ENCODE results near the gene SLC12A1.

DNA sequence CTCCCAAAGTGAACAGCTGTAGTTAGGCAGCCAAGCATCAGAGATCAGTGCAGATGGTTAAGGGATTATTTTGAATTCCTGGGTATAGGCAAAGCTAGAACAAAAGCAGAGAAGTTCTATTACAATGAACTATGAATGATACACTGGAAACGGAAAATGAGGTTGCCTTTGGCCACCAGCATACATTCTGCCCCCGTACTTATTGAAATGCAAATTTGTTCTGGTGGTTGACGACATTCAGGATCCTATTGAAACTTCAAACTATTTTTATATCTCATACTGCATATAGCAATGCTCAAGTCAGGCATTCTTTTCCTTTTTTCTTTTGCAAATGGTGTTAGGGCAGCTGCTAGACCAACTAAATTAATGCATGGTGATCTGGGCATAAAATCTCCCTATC is 61.7 kb downstream of the SLC12A1 start:
- TF ChIP-seq, protein P1, sequence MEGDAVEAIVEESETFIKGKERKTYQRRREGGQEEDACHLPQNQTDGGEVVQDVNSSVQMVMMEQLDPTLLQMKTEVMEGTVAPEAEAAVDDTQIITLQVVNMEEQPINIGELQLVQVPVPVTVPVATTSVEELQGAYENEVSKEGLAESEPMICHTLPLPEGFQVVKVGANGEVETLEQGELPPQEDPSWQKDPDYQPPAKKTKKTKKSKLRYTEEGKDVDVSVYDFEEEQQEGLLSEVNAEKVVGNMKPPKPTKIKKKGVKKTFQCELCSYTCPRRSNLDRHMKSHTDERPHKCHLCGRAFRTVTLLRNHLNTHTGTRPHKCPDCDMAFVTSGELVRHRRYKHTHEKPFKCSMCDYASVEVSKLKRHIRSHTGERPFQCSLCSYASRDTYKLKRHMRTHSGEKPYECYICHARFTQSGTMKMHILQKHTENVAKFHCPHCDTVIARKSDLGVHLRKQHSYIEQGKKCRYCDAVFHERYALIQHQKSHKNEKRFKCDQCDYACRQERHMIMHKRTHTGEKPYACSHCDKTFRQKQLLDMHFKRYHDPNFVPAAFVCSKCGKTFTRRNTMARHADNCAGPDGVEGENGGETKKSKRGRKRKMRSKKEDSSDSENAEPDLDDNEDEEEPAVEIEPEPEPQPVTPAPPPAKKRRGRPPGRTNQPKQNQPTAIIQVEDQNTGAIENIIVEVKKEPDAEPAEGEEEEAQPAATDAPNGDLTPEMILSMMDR (IDR thresholded peaks at IDR 0.05): no peak
- TF ChIP-seq POLR2AphosphoS5 (IDR thresholded peaks at IDR 0.05): no peak
- TF ChIP-seq POLR2A (IDR thresholded peaks at IDR 0.05): no peak
